ENCODE results near the gene TMSB10. TPM values are rescaled to one million over a fixed set of nuclear protein-coding genes. Genes with fewer than 3 reads are reported as not detected.

The TMSB10 gene
- total RNA-seq, 1 experiment from 2014 or later: 869 TPM

- no peak for TF ChIP-seq HMGXB4 (CRISPR knock-in tag; IDR thresholded peaks at IDR 0.05)
These were observed 13.0 kb downstream of the TMSB10 start (continued) for GRCh38 chr2:84918430-84918829.

GRCh38 chr2:84919885-84920580 is 14.6 kb downstream of the TMSB10 start:
- peaks cover 8% of the 10 kb centered on the region for H3K4me1 Mint-ChIP-seq
- no peak overlapping the region for H3K27ac Mint-ChIP-seq
- no peak overlapping the region for H3K4me3 Mint-ChIP-seq
- CTCF ChIA-PET: no interaction called here
- ATAC-seq (no peak), DNase-seq (ENCODE audit: low spot score) (no peak)
- 0 out of 2 replicates have a peak, but pooled peaks cover under 1% of the 10 kb centered on the region for H3K9me3 Mint-ChIP-seq
- no peak for TF ChIP-seq KAT7 (CRISPR knock-in tag; IDR thresholded peaks at IDR 0.05; ENCODE audit: borderline replicate concordance)
- TF ChIP-seq RORB (CRISPR knock-in tag; IDR thresholded peaks at IDR 0.05): no peak
- TF ChIP-seq GTF2I (CRISPR knock-in tag; conservative IDR thresholded peaks at IDR 0.05): no peak
- TF ChIP-seq SMAD3 (CRISPR knock-in tag; IDR thresholded peaks at IDR 0.05; ENCODE audit: borderline replicate concordance): no peak
- no peak for TF ChIP-seq ZMAT4 (CRISPR knock-in tag; IDR thresholded peaks at IDR 0.05)
- no peak for TF ChIP-seq ERG (CRISPR knock-in tag; IDR thresholded peaks at IDR 0.05)
- TF ChIP-seq ZNF416 (CRISPR knock-in tag; IDR thresholded peaks at IDR 0.05): no peak
- TF ChIP-seq GABPB1 (CRISPR knock-in tag; IDR thresholded peaks at IDR 0.05): peak; percentile 97
- POLR2A ChIA-PET: interaction anchor here (0.7 kb wide), 1 partner anchor 13 kb away, joined by 3 read pairs; no protein-coding TSS in a partner anchor
- H3K36me3 Mint-ChIP-seq: no peaks in the 10 kb centered on the region
- no peaks in the 10 kb centered on the region for H3K27me3 Mint-ChIP-seq (ENCODE audit: low read depth)

GRCh38 chr2:84923009-84923408 is 17.6 kb downstream of the TMSB10 start:
- Mint-ChIP-seq H3K27ac (no peak overlapping the region), H3K36me3 (no peaks in the 10 kb centered on the region), H3K9me3 (0 out of 2 replicates have a peak, but pooled peaks cover 3% of the 10 kb centered on the region), H3K27me3 (ENCODE audit: low read depth) (peaks cover 12% of the 10 kb centered on the region), H3K4me1 (peaks cover 23% of the 10 kb centered on the region), H3K4me3 (no peak overlapping the region)
- ChIA-PET CTCF (no interaction called here), POLR2A (no interaction called here)
- ATAC-seq: no peak
- DNase-seq (ENCODE audit: low spot score): no peak
- TF ChIP-seq ZNF121 (CRISPR knock-in tag; IDR thresholded peaks at IDR 0.05) (0 out of 2 replicates have a peak, but pooled peaks have one; percentile 2), GABPB1 (CRISPR knock-in tag; IDR thresholded peaks at IDR 0.05) (no peak), TEAD1 (CRISPR knock-in tag; IDR thresholded peaks at IDR 0.05) (no peak), ELF4 (CRISPR knock-in tag; IDR thresholded peaks at IDR 0.05; ENCODE audit: low read depth) (no peak)

GRCh38 chr2:84924173-84925106 is 19.0 kb downstream of the TMSB10 start:
- H3K36me3 Mint-ChIP-seq: no peaks in the 10 kb centered on the region
- no peak for TF ChIP-seq NR3C1 (CRISPR knock-in tag; conservative IDR thresholded peaks at IDR 0.05; ENCODE audit: low read depth)
- peak; percentile 72 for TF ChIP-seq NFYB (CRISPR knock-in tag; conservative IDR thresholded peaks at IDR 0.05; ENCODE audit: low read depth)
- TF ChIP-seq PREB (CRISPR knock-in tag; IDR thresholded peaks at IDR 0.05; ENCODE audit: borderline replicate concordance): no peak
- peaks cover 23% of the 10 kb centered on the region for H3K4me1 Mint-ChIP-seq
- ATAC-seq: peak; percentile 3; the same call in 1 of the 2 replicates
- POLR2A ChIA-PET: interaction anchor here (1.5 to 2.4 kb wide), 3 partner anchors 33 to 91 kb away, joined by 3 to 13 read pairs (median 13); partner anchors contain the start of gene KCMF1
- 0 out of 2 replicates have a peak overlapping the region, but pooled peaks have one; percentile 26 for H3K27ac Mint-ChIP-seq
- peaks cover 12% of the 10 kb centered on the region for H3K27me3 Mint-ChIP-seq (ENCODE audit: low read depth)
- 0 out of 2 replicates have a peak, but pooled peaks cover 3% of the 10 kb centered on the region for H3K9me3 Mint-ChIP-seq
- no peak overlapping the region for H3K4me3 Mint-ChIP-seq
- CTCF ChIA-PET: interaction anchor here (0.6 to 2.8 kb wide), 22 partner anchors 7 to 183 kb away, joined by 3 to 62 read pairs (median 14); partner anchors contain the start of genes KCMF1, TMSB10 and TRABD2A
- peak; percentile 24 for DNase-seq (ENCODE audit: low spot score)
